Smooth muscle cell (in vitro differentiated cells): ENCODE measurements around the gene SLC20A1. TPM values are rescaled to one million over a fixed set of nuclear protein-coding genes. Genes with fewer than 3 reads are reported as not detected.

Source experiments
- DNase-seq: peaks from one replicate; lab custom pipeline; 2025; ENCODE audit not compliant: unreplicated experiment; lab: John Stamatoyannopoulos, UW
- H2AFZ ChIP-seq: fragments of 200-600 bp; sonication (generic); 2 replicates; pipeline ENCODE4 v1.6.0; 2016; ENCODE audit warnings: antibody characterized with exemption, low read depth, mild to moderate bottlenecking
- H3F3A ChIP-seq: fragments of 200-600 bp; sonication (generic); 2 replicates; pipeline ENCODE4 v1.6.0; 2017; ENCODE audit warnings: antibody characterized with exemption, low read depth
- H3K27ac ChIP-seq: fragments of 200-600 bp; sonication (generic); 2 replicates; pipeline ENCODE4 v1.5.1; 2016; ENCODE audit warnings: low read depth, mild to moderate bottlenecking
- H3K27me3 ChIP-seq: fragments of 200-600 bp; sonication (generic); 2 replicates; pipeline ENCODE4 v1.6.1; 2016; ENCODE audit warnings: low read depth, mild to moderate bottlenecking
- H3K36me3 ChIP-seq: fragments of 200-600 bp; sonication (generic); 2 replicates; pipeline ENCODE4 v1.5.1; 2016; ENCODE audit warnings: low read depth
- H3K4me1 ChIP-seq: fragments of 200-600 bp; sonication (generic); 2 replicates; pipeline ENCODE4 v1.5.1; 2016; ENCODE audit warnings: low read depth
- H3K4me2 ChIP-seq: fragments of 200-600 bp; sonication (generic); 2 replicates; pipeline ENCODE4 v1.6.0; 2016; ENCODE audit warnings: mild to moderate bottlenecking
- H3K4me3 ChIP-seq: fragments of 200-600 bp; sonication (generic); 2 replicates; pipeline ENCODE4 v1.5.1; 2016; ENCODE audit warnings: mild to moderate bottlenecking
- H3K79me2 ChIP-seq: fragments of 200-600 bp; sonication (generic); 2 replicates; pipeline ENCODE4 v1.6.0; 2016; ENCODE audit warnings: low read depth, mild to moderate bottlenecking
- H3K9ac ChIP-seq: fragments of 200-600 bp; sonication (generic); 2 replicates; pipeline ENCODE4 v1.6.0; 2016; ENCODE audit warnings: low read depth
- H3K9me3 ChIP-seq: fragments of 200-600 bp; sonication (generic); replicated peaks from 2 replicates; pipeline ENCODE4 v1.5.1; 2016; ENCODE audit warnings: low read depth
- H4K20me1 ChIP-seq: fragments of 200-600 bp; sonication (generic); 2 replicates; pipeline ENCODE4 v1.6.0; 2016; ENCODE audit warnings: low read depth
- WGBS: methylation state at CpG from one replicate; pipeline ENCODE4 v1.1.7; 2016; ENCODE audit warnings: low lambda C conversion rate; 5-methylcytosine and 5-hydroxymethylcytosine counted together
- polyA plus RNA-seq: library from polyadenylated mRNA; unstranded; fragments of >200 nt; fragmentation: Nextera tagmentation; extraction: Ambion mirVana; gene quantifications from 2 replicates; pipeline ENCODE4 v1.2.1, GENCODE V29; 2016
- total RNA-seq: library from RNA; depleted of rRNA; stranded (reverse); fragments of >200 nt; gene quantifications from 2 replicates; pipeline ENCODE4 v1.2.3, GENCODE V29; 2014
- TF ChIP-seq, protein P1 (sequence below): fragments of 200-600 bp; sonication (generic); IDR thresholded peaks from 2 replicates; pipeline ENCODE4 v1.5.1; 2017; ENCODE audit warnings: borderline replicate concordance, mild to moderate bottlenecking, antibody characterized with exemption; ENCODE audit not compliant: insufficient read depth, poor library complexity, severe bottlenecking

Gene SLC20A1
- total and polyA plus RNA-seq, 2 experiments from 2014 or later: 93.4 to 106 TPM

DNA sequence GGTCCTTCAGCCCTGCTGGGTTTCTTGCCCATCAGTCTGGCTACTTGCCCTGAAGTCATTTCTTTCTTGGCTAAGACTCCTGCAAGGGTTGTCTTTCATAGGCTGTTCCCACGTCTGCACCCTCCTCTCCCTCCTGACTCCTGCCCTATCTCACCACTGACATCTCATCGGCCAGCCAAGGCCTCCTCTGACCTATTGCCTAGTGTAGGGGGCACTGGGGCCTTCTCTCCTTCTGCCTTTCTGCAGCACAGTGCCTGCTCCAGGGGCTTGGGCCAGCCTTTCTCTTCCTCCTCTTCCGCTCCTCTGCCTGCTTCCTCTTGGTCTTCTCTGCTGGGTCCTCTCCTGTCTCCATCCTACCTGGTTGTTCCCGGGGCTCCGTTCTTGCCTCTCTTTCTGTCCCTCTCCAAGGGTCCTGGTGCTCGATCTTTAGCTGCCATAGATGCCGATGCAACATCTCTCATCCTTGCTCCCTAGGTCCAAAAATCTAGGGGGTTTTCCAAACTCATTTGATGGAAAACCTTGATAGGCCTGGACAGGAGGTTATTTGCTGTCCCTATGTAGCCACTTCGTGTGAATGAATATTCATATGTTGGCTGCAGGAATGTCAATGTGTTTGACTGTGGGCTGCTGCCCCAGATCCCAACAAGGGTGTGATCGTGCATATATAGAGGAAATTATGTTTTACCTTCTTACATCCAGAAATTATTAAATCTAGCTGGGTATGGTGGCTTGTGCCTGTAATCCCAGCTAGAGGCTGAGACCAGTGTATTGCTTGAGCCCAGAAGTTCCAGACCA lies 65.4 kb downstream of the SLC20A1 start:
- TF ChIP-seq, protein P1, sequence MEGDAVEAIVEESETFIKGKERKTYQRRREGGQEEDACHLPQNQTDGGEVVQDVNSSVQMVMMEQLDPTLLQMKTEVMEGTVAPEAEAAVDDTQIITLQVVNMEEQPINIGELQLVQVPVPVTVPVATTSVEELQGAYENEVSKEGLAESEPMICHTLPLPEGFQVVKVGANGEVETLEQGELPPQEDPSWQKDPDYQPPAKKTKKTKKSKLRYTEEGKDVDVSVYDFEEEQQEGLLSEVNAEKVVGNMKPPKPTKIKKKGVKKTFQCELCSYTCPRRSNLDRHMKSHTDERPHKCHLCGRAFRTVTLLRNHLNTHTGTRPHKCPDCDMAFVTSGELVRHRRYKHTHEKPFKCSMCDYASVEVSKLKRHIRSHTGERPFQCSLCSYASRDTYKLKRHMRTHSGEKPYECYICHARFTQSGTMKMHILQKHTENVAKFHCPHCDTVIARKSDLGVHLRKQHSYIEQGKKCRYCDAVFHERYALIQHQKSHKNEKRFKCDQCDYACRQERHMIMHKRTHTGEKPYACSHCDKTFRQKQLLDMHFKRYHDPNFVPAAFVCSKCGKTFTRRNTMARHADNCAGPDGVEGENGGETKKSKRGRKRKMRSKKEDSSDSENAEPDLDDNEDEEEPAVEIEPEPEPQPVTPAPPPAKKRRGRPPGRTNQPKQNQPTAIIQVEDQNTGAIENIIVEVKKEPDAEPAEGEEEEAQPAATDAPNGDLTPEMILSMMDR: no peak
- 91% methylated on average over 9 of the region's 9 CpGs for WGBS
- no peak overlapping the region for H2AFZ ChIP-seq

DNA sequence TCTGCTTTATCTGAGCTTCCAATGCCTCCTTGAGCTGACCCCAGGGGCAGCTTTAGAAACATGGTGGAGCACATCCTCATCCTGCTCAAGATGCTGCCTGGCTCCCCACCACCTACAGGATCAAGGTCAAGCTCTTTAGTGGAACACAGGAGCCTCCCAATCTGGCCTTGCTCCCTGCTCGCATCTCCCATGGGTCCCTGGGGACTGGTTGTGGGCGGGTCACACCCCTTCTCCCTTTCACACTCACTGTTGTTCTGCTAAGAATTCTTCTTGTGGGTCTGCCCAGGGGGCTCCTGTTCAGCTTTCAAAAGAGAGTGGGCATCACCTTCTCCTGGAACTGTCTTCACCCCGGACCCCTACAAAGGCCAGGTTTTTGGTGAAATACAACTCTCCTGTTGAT lies 66.7 kb downstream of the SLC20A1 start:
- no peak for DNase-seq
- no peak overlapping the region for H3K27ac ChIP-seq
- no peak overlapping the region for H3K4me2 ChIP-seq
- H3K79me2 ChIP-seq: no peaks in the 10 kb centered on the region
- 89% methylated on average over 3 of the region's 3 CpGs for WGBS
- H3K36me3 ChIP-seq: no peaks in the 10 kb centered on the region
- H3K27me3 ChIP-seq: no peaks in the 10 kb centered on the region
- no peak overlapping the region for H3K9ac ChIP-seq
- no peaks in the 10 kb centered on the region for H4K20me1 ChIP-seq
- H3F3A ChIP-seq: no peaks in the 10 kb centered on the region
- no peak overlapping the region for H3K4me3 ChIP-seq
- H3K4me1 ChIP-seq: no peaks in the 10 kb centered on the region
- TF ChIP-seq, protein P1: no peak
- H2AFZ ChIP-seq: no peak overlapping the region
- no peaks in the 10 kb centered on the region for H3K9me3 ChIP-seq

More for the DNA sequence above, 65.4 kb downstream of the SLC20A1 start:
- H3K36me3 ChIP-seq: no peaks in the 10 kb centered on the region
- no peak overlapping the region for H3K4me2 ChIP-seq
- DNase-seq: no peak
- no peaks in the 10 kb centered on the region for H3K27me3 ChIP-seq
- H3F3A ChIP-seq: no peaks in the 10 kb centered on the region
- no peaks in the 10 kb centered on the region for H3K79me2 ChIP-seq
- H3K4me1 ChIP-seq: no peaks in the 10 kb centered on the region
- H4K20me1 ChIP-seq: no peaks in the 10 kb centered on the region
- H3K9ac ChIP-seq: no peak overlapping the region
- H3K4me3 ChIP-seq: no peak overlapping the region
- no peak overlapping the region for H3K27ac ChIP-seq
- H3K9me3 ChIP-seq: no peaks in the 10 kb centered on the region

DNA sequence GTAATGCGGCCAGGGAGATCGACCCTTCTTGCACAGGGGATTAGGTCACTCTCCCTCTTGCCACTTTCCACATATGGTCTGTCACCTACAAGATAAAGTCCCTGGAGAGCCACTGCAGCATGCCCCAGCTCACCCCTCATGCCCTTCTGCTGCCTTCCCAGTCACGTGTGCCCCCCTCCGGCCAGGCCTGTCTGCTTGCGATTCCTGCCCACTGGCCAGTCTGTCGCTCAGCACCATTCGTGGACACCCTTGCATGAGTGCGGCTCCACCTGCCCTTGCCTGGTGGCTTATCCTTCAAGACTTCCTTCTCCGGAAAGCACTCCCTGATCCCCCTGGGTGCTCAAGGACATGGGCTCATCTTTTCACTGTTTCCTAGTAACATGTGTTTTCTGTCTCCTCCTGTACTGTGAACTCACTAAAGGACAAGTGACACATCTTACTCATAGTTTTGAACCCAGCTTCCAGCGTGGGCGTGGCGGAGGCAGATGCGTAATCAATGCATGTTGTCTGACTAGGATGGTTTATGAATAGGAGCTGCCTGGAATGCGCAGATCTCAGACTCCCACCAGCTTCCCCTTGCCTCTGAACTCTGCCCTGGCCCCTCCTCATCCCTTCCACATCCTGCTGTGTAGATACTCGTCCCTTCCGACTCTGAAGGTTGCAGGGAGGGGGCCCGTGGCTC lies 67.3 kb downstream of the SLC20A1 start:
- no peak overlapping the region for H3K4me2 ChIP-seq
- DNase-seq: no peak
- TF ChIP-seq, protein P1: no peak
- no peak overlapping the region for H2AFZ ChIP-seq
- H3K79me2 ChIP-seq: no peaks in the 10 kb centered on the region
- no peaks in the 10 kb centered on the region for H3K36me3 ChIP-seq
- no peaks in the 10 kb centered on the region for H3K27me3 ChIP-seq
- H4K20me1 ChIP-seq: no peaks in the 10 kb centered on the region
- WGBS: 62% methylated on average over 17 of the region's 17 CpGs
- no peaks in the 10 kb centered on the region for H3K4me1 ChIP-seq
- no peak overlapping the region for H3K4me3 ChIP-seq
- no peaks in the 10 kb centered on the region for H3F3A ChIP-seq
- H3K9ac ChIP-seq: no peak overlapping the region
- H3K9me3 ChIP-seq: no peaks in the 10 kb centered on the region
- peak overlapping the region; percentile 34 for H3K27ac ChIP-seq

Other genes starting within 250 kb of the SLC20A1 start
- 10.2 and 13.1 TPM in 2 replicates for gene RGPD8, start 212.3 kb upstream of the SLC20A1 start, total RNA-seq
- gene RGPD8, start 212.3 kb upstream of the SLC20A1 start, polyA plus RNA-seq: 1.1 and 1.3 TPM in 2 replicates
- gene TTL, start 163.8 kb upstream of the SLC20A1 start, total RNA-seq: 27.2 and 33.2 TPM in 2 replicates
- gene TTL, start 163.8 kb upstream of the SLC20A1 start, polyA plus RNA-seq: 22.4 and 36.7 TPM in 2 replicates
- 12.5 and 16.9 TPM in 2 replicates for gene POLR1B, start 103.5 kb upstream of the SLC20A1 start, total RNA-seq
- 7.4 and 7.6 TPM in 2 replicates for gene POLR1B, start 103.5 kb upstream of the SLC20A1 start, polyA plus RNA-seq
- gene CHCHD5, start 61.3 kb upstream of the SLC20A1 start, total RNA-seq: 11.2 and 14.3 TPM in 2 replicates
- 56.4 and 67.6 TPM in 2 replicates for gene CHCHD5, start 61.3 kb upstream of the SLC20A1 start, polyA plus RNA-seq
- not detected in 2 replicates for gene NT5DC4, start 75.1 kb downstream of the SLC20A1 start, total RNA-seq
- gene NT5DC4, start 75.1 kb downstream of the SLC20A1 start, polyA plus RNA-seq: not detected in 2 replicates
- 7.8 and 16.7 TPM in 2 replicates for gene CKAP2L, start 118.7 kb downstream of the SLC20A1 start, total RNA-seq
- 5.1 and 6.6 TPM in 2 replicates for gene CKAP2L, start 118.7 kb downstream of the SLC20A1 start, polyA plus RNA-seq
- 3.4 and 6.4 TPM in 2 replicates for gene IL1A, start 138.6 kb downstream of the SLC20A1 start, total RNA-seq
- gene IL1A, start 138.6 kb downstream of the SLC20A1 start, polyA plus RNA-seq: 1.4 and 5.1 TPM in 2 replicates
- not detected in 2 replicates for gene IL1B, start 190.8 kb downstream of the SLC20A1 start, total RNA-seq
- gene IL1B, start 190.8 kb downstream of the SLC20A1 start, polyA plus RNA-seq: not detected in 2 replicates